Fibroblast of pulmonary artery (primary cell): Measurements from ENCODE around the gene SLC10A2.

ENCODE experiments used
- DNase-seq: peaks from one replicate; pipeline ENCODE4 v3.0.0-alpha.2; 2010; ENCODE audit warnings: low read depth
- H3K4me3 ChIP-seq: replicated peaks from 2 replicates; pipeline ENCODE4 v1.5.1; 2011; ENCODE audit warnings: low read depth, mild to moderate bottlenecking, control low read depth, low read length, moderate library complexity
- TF ChIP-seq, protein P1 (sequence below): IDR thresholded peaks from 2 replicates; pipeline ENCODE4 v1.5.1; 2011; ENCODE audit warnings: mild to moderate bottlenecking, control low read depth, low read length, inconsistent platforms; ENCODE audit errors: missing control alignments

SLC10A2 gene

GRCh38 chr13:103000157-103000556 is 66.1 kb downstream of the SLC10A2 start:
- no peak overlapping the region for H3K4me3 ChIP-seq
- no peak for DNase-seq
- TF ChIP-seq, protein P1, sequence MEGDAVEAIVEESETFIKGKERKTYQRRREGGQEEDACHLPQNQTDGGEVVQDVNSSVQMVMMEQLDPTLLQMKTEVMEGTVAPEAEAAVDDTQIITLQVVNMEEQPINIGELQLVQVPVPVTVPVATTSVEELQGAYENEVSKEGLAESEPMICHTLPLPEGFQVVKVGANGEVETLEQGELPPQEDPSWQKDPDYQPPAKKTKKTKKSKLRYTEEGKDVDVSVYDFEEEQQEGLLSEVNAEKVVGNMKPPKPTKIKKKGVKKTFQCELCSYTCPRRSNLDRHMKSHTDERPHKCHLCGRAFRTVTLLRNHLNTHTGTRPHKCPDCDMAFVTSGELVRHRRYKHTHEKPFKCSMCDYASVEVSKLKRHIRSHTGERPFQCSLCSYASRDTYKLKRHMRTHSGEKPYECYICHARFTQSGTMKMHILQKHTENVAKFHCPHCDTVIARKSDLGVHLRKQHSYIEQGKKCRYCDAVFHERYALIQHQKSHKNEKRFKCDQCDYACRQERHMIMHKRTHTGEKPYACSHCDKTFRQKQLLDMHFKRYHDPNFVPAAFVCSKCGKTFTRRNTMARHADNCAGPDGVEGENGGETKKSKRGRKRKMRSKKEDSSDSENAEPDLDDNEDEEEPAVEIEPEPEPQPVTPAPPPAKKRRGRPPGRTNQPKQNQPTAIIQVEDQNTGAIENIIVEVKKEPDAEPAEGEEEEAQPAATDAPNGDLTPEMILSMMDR: no peak

- no peak for DNase-seq
- H3K4me3 ChIP-seq: no peak overlapping the region
- TF ChIP-seq, protein P1: no peak
Measured at GRCh38 chr13:102999499-102999898, 66.7 kb downstream of the SLC10A2 start.
